GM12878 (cell line): ENCODE measurements around the gene CLCNKA. TPM values are rescaled to one million over a fixed set of nuclear protein-coding genes. Genes with fewer than 3 reads are reported as not detected.

ENCODE experiments used
- ATAC-seq: fragments of 200-7000 bp; cut with Tn5 transposase; 3 replicates; pipeline ENCODE4 v1.9.1; 2020; ENCODE audit warnings: mild to moderate bottlenecking, moderate library complexity
- BruUV-seq: library from RNA; stranded (reverse); fragments of 400-500 nt; replicated peaks from 2 replicates; lab custom pipeline; 2021; lab: Mats Ljungman, UMichigan
- CTCF ChIA-PET: fragments of 300-600 bp; sonication (Branson Sonifier 250); formaldehyde crosslinking; extraction: SDS; loops from one replicate; lab custom pipeline; 2021; ENCODE audit warnings: inconsistent platforms; lab: Yijun Ruan, JAX
- POLR2A ChIA-PET: fragments of 350-600 bp; formaldehyde crosslinking; extraction: SDS; loops from one replicate; lab custom pipeline; 2021; ENCODE audit warnings: inconsistent platforms; lab: Charles Lee
- RAD21 ChIA-PET: fragments of 300-600 bp; sonication (Branson Sonifier 250); formaldehyde crosslinking; loops from one replicate; lab custom pipeline; 2023; ENCODE audit warnings: antibody characterized with exemption; ENCODE audit not compliant: unreplicated experiment; lab: Charles Lee
- SMC1A ChIA-PET: fragments of 300-600 bp; sonication (Branson Sonifier 250); formaldehyde crosslinking; loops from one replicate; lab custom pipeline; 2023; ENCODE audit not compliant: unreplicated experiment, uncharacterized antibody; lab: Charles Lee
- DNase-seq: peaks from one replicate; pipeline ENCODE4 v3.0.0-alpha.2; 2011; ENCODE audit warnings: low read depth, low spot score
- FAIRE-seq: peaks from 3 replicates; lab custom pipeline; 2011; peaks lifted over from hg19 to GRCh38; lab: Jason Lieb, UNC
- H2AFZ ChIP-seq: 2 replicates; pipeline ENCODE4 v1.6.0; 2011; ENCODE audit warnings: low read depth, low read length, control low read depth; ENCODE audit not compliant: control insufficient read depth
- H3K27ac ChIP-seq: 2 replicates; pipeline ENCODE4 v1.5.1; 2011; ENCODE audit warnings: control low read depth; ENCODE audit not compliant: control insufficient read depth, insufficient read depth
- H3K27me3 ChIP-seq, 2 experiments: replicated peaks in 1 of 2; 2 replicates each; pipeline versions ENCODE4 v1.6.0 to v1.6.1; 2011; ENCODE audit warnings: low read length in 1 of 2; ENCODE audit not compliant: control insufficient read depth in 2 of 2, insufficient read depth in 2 of 2
- H3K36me3 ChIP-seq, 2 experiments: 2 replicates each; pipeline ENCODE4 v1.5.1; 2011; ENCODE audit warnings: low read length in 1 of 2; ENCODE audit not compliant: control insufficient read depth in 2 of 2, insufficient read depth in 2 of 2
- H3K4me1 ChIP-seq: 2 replicates; pipeline ENCODE4 v1.6.1; 2011; ENCODE audit warnings: mild to moderate bottlenecking, low read length, moderate library complexity, mixed read lengths; ENCODE audit not compliant: control insufficient read depth, insufficient read depth
- H3K4me2 ChIP-seq: 2 replicates; pipeline ENCODE4 v1.6.0; 2011; ENCODE audit warnings: control low read depth; ENCODE audit not compliant: control insufficient read depth, insufficient read depth
- H3K4me3 ChIP-seq: fragments of 200-600 bp; sonication (generic); 2 replicates; pipeline ENCODE4 v1.5.1; 2016
- H3K79me2 ChIP-seq: 2 replicates; pipeline ENCODE4 v1.6.0; 2011; ENCODE audit warnings: low read length; ENCODE audit not compliant: control insufficient read depth, insufficient read depth
- H3K9ac ChIP-seq: 2 replicates; pipeline ENCODE4 v1.8.0; 2011; ENCODE audit warnings: low read length, control low read depth, mixed read lengths; ENCODE audit not compliant: control insufficient read depth, insufficient read depth
- H3K9me3 ChIP-seq: replicated peaks from 3 replicates; pipeline ENCODE4 v1.5.1; 2011; ENCODE audit warnings: mild to moderate bottlenecking, low read length; ENCODE audit not compliant: control insufficient read depth, insufficient read depth
- H4K20me1 ChIP-seq: 2 replicates; pipeline ENCODE4 v1.6.0; 2011; ENCODE audit not compliant: control insufficient read depth, insufficient read depth
- MLLT1 ChIP-seq: fragments of 450-650 bp; IDR thresholded peaks from 2 replicates; pipeline ENCODE4 v1.6.1; 2016; ENCODE audit warnings: mild to moderate bottlenecking
- SREBF1 ChIP-seq: IDR thresholded peaks from 2 replicates; pipeline ENCODE4 v1.6.1; 2012; ENCODE audit warnings: mild to moderate bottlenecking, low read length
- ZBTB4 ChIP-seq: fragments of 450-650 bp; formaldehyde crosslinking; IDR thresholded peaks from 2 replicates; pipeline ENCODE4 v1.4.0; 2022; ENCODE audit warnings: mild to moderate bottlenecking, moderate library complexity
- ZSCAN29 ChIP-seq: fragments of 450-650 bp; IDR thresholded peaks from 2 replicates; pipeline ENCODE4 v1.6.1; 2017; ENCODE audit warnings: mild to moderate bottlenecking, moderate library complexity
- WGBS: methylation state at CpG from one replicate; pipeline ENCODE4 v1.1.6; 2016; ENCODE audit warnings: low lambda C conversion rate; ENCODE audit not compliant: insufficient replicate concordance, insufficient coverage; ENCODE audit errors: missing lambda C conversion rate; 5-methylcytosine and 5-hydroxymethylcytosine counted together
- in situ Hi-C: fragments of 300-500 bp; cut with MboI; formaldehyde crosslinking; loops from 9 replicates; pipeline ENCODE4 v1.14.3; 2018; ENCODE audit warnings: mixed read lengths
- intact Hi-C: fragments of 100-400 bp; cut with micrococcal nuclease; formaldehyde crosslinking; loops from one replicate; pipeline ENCODE4 v1.14.2; 2022; ENCODE audit not compliant: unreplicated experiment
- polyA plus RNA-seq, 11 experiments: library from polyadenylated mRNA; depleted of rRNA in 4 of 11; unstranded in 6 of 11; stranded (reverse) in 5 of 11; fragments of >200 nt; fragmentation: Nextera tagmentation in 4 of 11; fragmentation: Illumina TruSeq in 1 of 11; extraction: Ambion mirVana in 4 of 11; extraction: Trizol in 1 of 11; gene quantifications; 1 replicate in 1 of 11; 2 replicates in 10 of 11; pipeline versions ENCODE4 v1.2.1 to v1.2.3, GENCODE V29; 2011 to 2016; ENCODE audit warnings: inconsistent platforms in 2 of 11, missing spikeins in 2 of 11, low read depth in 1 of 11
- total RNA-seq, 4 experiments: library from RNA; depleted of rRNA in 3 of 4; stranded (reverse); fragments of >200 nt in 3 of 4; fragmentation: Illumina TruSeq in 1 of 4; extraction: Trizol in 1 of 4; gene quantifications; 2 replicates each; pipeline versions ENCODE4 v1.2.1 to v1.2.3, GENCODE V29; 2013 to 2021

The CLCNKA gene
- total and polyA plus RNA-seq, 10 of the 15 experiments (the other 5 are each of a cell fraction or from before 2014, with no cell fraction given) = 0.02 to 0.15 (median 0.08) TPM; not detected in 6

- no peaks in the 10 kb centered on the region for H3K79me2 ChIP-seq
- no peak overlapping the region for H3K9ac ChIP-seq
- no peak for ATAC-seq
- SMC1A ChIA-PET = interaction anchor here (0.6 kb wide), 1 partner anchor 793 kb away, joined by 3 read pairs; no protein-coding TSS in a partner anchor
- TF ChIP-seq MLLT1 = no peak
- no peak for TF ChIP-seq SREBF1
- no peak for TF ChIP-seq ZBTB4 (CRISPR knock-in tag)
- TF ChIP-seq ZSCAN29 = no peak
- H3K4me3 ChIP-seq = no peak overlapping the region
- peaks cover 0 to 2% of the 10 kb centered on the region in 2 experiments; a peak in 2 of 4 replicates for H3K27me3 ChIP-seq
- no peak overlapping the region for H3K27ac ChIP-seq
- no peaks in the 10 kb centered on the region for H3K36me3 ChIP-seq
- in situ Hi-C loops = no loop called here
- no peaks in the 10 kb centered on the region for H4K20me1 ChIP-seq
- CTCF ChIA-PET = interaction anchor here (6.4 kb wide), 1 partner anchor 11 kb away, joined by 36 read pairs; no protein-coding TSS in a partner anchor
- DNase-seq = no peak
- no peaks in the 10 kb centered on the region for H3K9me3 ChIP-seq
- 33% methylated on average over 7 of the region's 9 CpGs for WGBS
- RAD21 ChIA-PET = interaction anchor here (1.4 kb wide), 1 partner anchor 11 kb away, joined by 3 read pairs; no protein-coding TSS in a partner anchor
- peaks cover 13% of the 10 kb centered on the region for H3K4me1 ChIP-seq
- no peak overlapping the region for H3K4me2 ChIP-seq
- intact Hi-C loops = no loop called here
- BruUV-seq = no TSS peak
- no peak for FAIRE-seq
- H2AFZ ChIP-seq = no peak overlapping the region
- POLR2A ChIA-PET = interaction anchor here (0.6 kb wide), 1 partner anchor 221 kb away, joined by 7 read pairs; no protein-coding TSS in a partner anchor
These were observed 2.1 kb upstream of the CLCNKA start for GRCh38 chr1:16019644-16020277.
